GM12865 (cell line): Measurements from ENCODE around the gene LGMN.

Experiments
- DNase-seq: peaks from one replicate; pipeline ENCODE4 v3.0.0; 2010; ENCODE audit warnings: low read depth
- H3K4me3 ChIP-seq: 2 replicates; pipeline ENCODE4 v1.5.1; 2011; ENCODE audit warnings: mild to moderate bottlenecking, low read depth, low read length, control low read depth
- TF ChIP-seq, protein P1 (sequence below): IDR thresholded peaks from 2 replicates; pipeline ENCODE4 v1.5.1; 2011; ENCODE audit warnings: low read length, control low read depth, low read depth, inconsistent platforms; ENCODE audit not compliant: insufficient read depth; ENCODE audit errors: missing control alignments

Gene LGMN

GRCh38 chr14:92759300-92759678 lies 10.9 kb upstream of the LGMN start:
- H3K4me3 ChIP-seq: no peak overlapping the region
- TF ChIP-seq, protein P1, sequence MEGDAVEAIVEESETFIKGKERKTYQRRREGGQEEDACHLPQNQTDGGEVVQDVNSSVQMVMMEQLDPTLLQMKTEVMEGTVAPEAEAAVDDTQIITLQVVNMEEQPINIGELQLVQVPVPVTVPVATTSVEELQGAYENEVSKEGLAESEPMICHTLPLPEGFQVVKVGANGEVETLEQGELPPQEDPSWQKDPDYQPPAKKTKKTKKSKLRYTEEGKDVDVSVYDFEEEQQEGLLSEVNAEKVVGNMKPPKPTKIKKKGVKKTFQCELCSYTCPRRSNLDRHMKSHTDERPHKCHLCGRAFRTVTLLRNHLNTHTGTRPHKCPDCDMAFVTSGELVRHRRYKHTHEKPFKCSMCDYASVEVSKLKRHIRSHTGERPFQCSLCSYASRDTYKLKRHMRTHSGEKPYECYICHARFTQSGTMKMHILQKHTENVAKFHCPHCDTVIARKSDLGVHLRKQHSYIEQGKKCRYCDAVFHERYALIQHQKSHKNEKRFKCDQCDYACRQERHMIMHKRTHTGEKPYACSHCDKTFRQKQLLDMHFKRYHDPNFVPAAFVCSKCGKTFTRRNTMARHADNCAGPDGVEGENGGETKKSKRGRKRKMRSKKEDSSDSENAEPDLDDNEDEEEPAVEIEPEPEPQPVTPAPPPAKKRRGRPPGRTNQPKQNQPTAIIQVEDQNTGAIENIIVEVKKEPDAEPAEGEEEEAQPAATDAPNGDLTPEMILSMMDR: no peak
- DNase-seq: peak; percentile 78

DNA sequence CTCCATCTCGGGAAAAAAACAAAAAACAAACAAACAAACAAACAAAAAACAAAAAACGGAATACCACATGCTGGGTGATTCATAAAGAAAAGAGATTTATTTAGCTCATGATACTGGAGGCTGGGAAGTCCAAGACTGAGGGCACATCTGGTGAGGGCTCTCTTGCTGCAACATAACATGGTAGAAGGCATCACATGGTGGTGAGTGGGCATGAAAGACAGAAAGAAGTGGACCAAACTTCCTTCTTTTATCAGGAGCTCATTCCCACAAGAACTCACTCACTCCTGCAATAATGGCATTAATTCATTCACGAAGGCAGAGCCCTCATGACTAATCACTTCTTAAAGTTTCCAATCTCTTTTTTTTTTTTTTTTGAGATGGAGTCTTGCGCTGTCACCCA lies 8.0 kb upstream of the LGMN start:
- no peak for DNase-seq
- H3K4me3 ChIP-seq: no peak overlapping the region
- TF ChIP-seq, protein P1: no peak

- DNase-seq: no peak
- no peak overlapping the region for H3K4me3 ChIP-seq
- TF ChIP-seq, protein P1: no peak
Observed at GRCh38 chr14:92755495-92755894, 7.1 kb upstream of the LGMN start.

- H3K4me3 ChIP-seq: no peak overlapping the region
- TF ChIP-seq, protein P1: no peak
- no peak for DNase-seq
Observed at GRCh38 chr14:92754966-92755365, 6.5 kb upstream of the LGMN start.

DNA sequence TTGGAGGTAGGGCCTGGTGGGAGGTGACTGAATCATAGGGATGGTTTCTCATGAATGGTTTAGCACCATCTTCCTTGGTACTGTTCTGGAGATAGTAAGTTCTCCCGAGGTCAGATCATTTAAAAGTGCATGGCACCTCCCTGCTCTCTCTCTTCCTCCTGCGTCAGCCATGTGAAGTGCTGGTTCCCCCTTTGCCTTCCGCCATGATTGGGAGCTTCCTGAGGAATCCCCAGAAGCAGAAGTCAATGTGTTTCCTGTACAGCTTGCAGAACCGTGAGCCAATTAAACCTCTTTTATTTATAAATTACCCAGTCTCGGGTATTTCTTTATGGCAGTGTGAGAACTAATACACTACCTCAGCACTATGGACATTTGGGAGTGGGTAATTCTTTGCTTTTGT lies 4.8 kb upstream of the LGMN start:
- no peak for DNase-seq

DNA sequence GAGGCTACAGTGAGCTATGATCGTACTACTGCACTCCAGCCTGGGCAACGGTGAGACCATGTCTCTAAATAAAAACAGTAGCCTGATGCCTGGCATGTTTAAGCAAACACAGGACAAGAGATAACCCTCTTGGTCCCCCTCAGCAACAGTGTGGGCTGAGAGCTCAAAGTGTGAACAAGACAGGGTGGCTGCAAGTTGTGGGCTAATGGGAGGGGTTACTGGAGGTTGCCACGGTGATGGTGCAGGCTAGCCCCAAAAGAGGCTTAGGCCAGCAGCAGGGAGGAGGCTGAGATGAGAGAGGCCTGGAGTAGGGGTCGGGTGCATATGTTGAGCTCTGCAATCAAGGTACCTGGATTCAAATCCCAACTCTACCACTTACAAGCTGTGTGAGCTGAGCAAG lies 3.4 kb upstream of the LGMN start:
- peak; percentile 52 for DNase-seq
- no peak overlapping the region for H3K4me3 ChIP-seq
- TF ChIP-seq, protein P1: no peak

More for the DNA sequence above, 4.8 kb upstream of the LGMN start:
- TF ChIP-seq, protein P1: no peak
- H3K4me3 ChIP-seq: no peak overlapping the region

- TF ChIP-seq, protein P1: no peak
- peak overlapping the region; percentile 43 for H3K4me3 ChIP-seq
- DNase-seq: peak; percentile 86
Observed at GRCh38 chr14:92750994-92751400, 2.6 kb upstream of the LGMN start.

GRCh38 chr14:92750222-92750728 lies 1.8 kb upstream of the LGMN start:
- peak overlapping the region; percentile 43 for H3K4me3 ChIP-seq
- DNase-seq: peak; percentile 54
